Type B pancreatic cell (in vitro differentiated cells): ENCODE measurements around the gene CYP24A1. TPM values are rescaled to one million over a fixed set of nuclear protein-coding genes. Genes with fewer than 3 reads are reported as not detected.
A peak's percentile ranks its signal among the peaks of the same experiment; 100 is the strongest.

Source experiments
- DNase-seq: peaks from one replicate; pipeline ENCODE4 v3.0.0; 2021; ENCODE audit warnings: mixed read lengths; ENCODE audit not compliant: unreplicated experiment; ENCODE audit errors: extremely low spot score
- H3K27ac Mint-ChIP-seq: 2 replicates; pipeline ENCODE4 v1.8.0; 2021; ENCODE audit warnings: mild to moderate bottlenecking, mixed read lengths
- H3K27me3 Mint-ChIP-seq: 2 replicates; pipeline ENCODE4 v1.8.0; 2021; ENCODE audit warnings: mixed read lengths
- H3K36me3 Mint-ChIP-seq: 2 replicates; pipeline ENCODE4 v1.8.0; 2021; ENCODE audit warnings: mixed read lengths
- H3K4me1 Mint-ChIP-seq: one replicate; pipeline ENCODE4 v1.8.0; 2021; ENCODE audit warnings: mixed read lengths; ENCODE audit not compliant: unreplicated experiment
- H3K4me3 Mint-ChIP-seq: 2 replicates; pipeline ENCODE4 v1.8.0; 2021; ENCODE audit warnings: mild to moderate bottlenecking, mixed read lengths
- H3K9me3 Mint-ChIP-seq: 2 replicates; pipeline ENCODE4 v1.8.0; 2021; ENCODE audit warnings: mixed read lengths
- total RNA-seq: library from RNA; stranded (reverse); gene quantifications from 2 replicates; pipeline ENCODE4 v1.2.1, GENCODE V29; 2021; ENCODE audit warnings: low replicate concordance
- TF ChIP-seq, protein P1 (sequence below): fragments of 200-600 bp; sonication (generic); conservative IDR thresholded peaks from 2 replicates; pipeline ENCODE4 v1.5.0; 2021; ENCODE audit warnings: antibody characterized with exemption, mild to moderate bottlenecking

CYP24A1 gene
- total RNA-seq, 1 donor from 2014 or later = 7.1 TPM

- peak overlapping the region; percentile 10 for H3K27ac Mint-ChIP-seq
Observed at GRCh38 chr20:54114109-54114508, 59.7 kb downstream of the CYP24A1 start.

DNA sequence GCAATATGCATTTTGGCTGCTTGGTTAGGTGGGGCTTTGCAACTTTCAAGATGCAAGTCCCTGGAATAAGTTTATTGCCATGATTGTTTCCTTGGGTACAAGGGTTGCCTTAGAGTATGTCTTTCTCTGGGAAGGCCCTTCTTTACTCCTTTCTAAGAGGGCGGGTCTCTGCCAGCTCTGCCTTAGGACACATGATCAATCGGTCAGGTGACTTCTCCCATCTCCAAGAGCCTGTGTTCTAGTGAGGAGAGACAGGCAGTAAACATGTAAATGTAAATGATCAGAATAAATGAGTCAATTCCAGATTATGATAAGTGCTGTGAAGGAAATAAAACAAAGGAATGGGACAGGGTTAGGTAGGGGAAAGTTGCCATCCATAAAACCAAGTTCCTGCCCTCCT, 60.2 kb downstream of the CYP24A1 start:
- TF ChIP-seq, protein P1, sequence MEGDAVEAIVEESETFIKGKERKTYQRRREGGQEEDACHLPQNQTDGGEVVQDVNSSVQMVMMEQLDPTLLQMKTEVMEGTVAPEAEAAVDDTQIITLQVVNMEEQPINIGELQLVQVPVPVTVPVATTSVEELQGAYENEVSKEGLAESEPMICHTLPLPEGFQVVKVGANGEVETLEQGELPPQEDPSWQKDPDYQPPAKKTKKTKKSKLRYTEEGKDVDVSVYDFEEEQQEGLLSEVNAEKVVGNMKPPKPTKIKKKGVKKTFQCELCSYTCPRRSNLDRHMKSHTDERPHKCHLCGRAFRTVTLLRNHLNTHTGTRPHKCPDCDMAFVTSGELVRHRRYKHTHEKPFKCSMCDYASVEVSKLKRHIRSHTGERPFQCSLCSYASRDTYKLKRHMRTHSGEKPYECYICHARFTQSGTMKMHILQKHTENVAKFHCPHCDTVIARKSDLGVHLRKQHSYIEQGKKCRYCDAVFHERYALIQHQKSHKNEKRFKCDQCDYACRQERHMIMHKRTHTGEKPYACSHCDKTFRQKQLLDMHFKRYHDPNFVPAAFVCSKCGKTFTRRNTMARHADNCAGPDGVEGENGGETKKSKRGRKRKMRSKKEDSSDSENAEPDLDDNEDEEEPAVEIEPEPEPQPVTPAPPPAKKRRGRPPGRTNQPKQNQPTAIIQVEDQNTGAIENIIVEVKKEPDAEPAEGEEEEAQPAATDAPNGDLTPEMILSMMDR = no peak
- no peak for DNase-seq
- Mint-ChIP-seq H3K27ac (peak overlapping the region; percentile 10), H3K27me3 (no peaks in the 10 kb centered on the region), H3K4me1 (peaks cover 5% of the 10 kb centered on the region), H3K9me3 (peaks cover 6% of the 10 kb centered on the region), H3K36me3 (no peaks in the 10 kb centered on the region), H3K4me3 (no peak overlapping the region)

More at GRCh38 chr20:54114109-54114508, 59.7 kb downstream of the CYP24A1 start:
- TF ChIP-seq, protein P1 = no peak
- DNase-seq = no peak
- peaks cover 6% of the 10 kb centered on the region for H3K9me3 Mint-ChIP-seq
- no peak overlapping the region for H3K4me3 Mint-ChIP-seq
- H3K27me3 Mint-ChIP-seq = no peaks in the 10 kb centered on the region
- H3K36me3 Mint-ChIP-seq = no peaks in the 10 kb centered on the region
- H3K4me1 Mint-ChIP-seq = peaks cover 5% of the 10 kb centered on the region

- TF ChIP-seq, protein P1 = no peak
- H3K27me3 Mint-ChIP-seq = no peaks in the 10 kb centered on the region
- H3K36me3 Mint-ChIP-seq = no peaks in the 10 kb centered on the region
- no peak overlapping the region for H3K4me3 Mint-ChIP-seq
- H3K27ac Mint-ChIP-seq = peak overlapping the region; percentile 43
- peaks cover 11% of the 10 kb centered on the region for H3K4me1 Mint-ChIP-seq
- no peak for DNase-seq
- H3K9me3 Mint-ChIP-seq = peaks cover 6% of the 10 kb centered on the region
Observed at GRCh38 chr20:54112221-54112884, 61.4 kb downstream of the CYP24A1 start.

DNA sequence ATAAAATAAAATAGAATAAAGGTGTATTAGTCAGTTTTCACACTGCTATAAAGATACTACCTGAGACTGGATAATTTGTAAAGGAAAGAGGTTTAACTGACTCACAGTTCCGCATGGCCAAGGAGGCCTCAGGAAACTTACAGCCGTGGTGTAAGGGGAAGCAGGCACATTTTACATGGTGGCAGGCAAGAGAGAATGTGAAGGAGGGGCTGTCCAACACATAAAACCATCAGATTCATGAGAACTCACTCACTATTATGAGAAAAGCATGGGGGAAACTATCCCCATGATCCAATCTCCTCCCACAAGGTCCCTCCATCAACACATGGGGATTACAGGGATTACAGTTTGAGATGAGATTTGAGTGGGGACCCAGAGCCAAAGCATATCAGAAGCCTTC, 62.3 kb downstream of the CYP24A1 start:
- no peak for DNase-seq
- Mint-ChIP-seq H3K4me3 (no peak overlapping the region), H3K9me3 (peaks cover 6% of the 10 kb centered on the region), H3K36me3 (no peaks in the 10 kb centered on the region), H3K4me1 (peaks cover 15% of the 10 kb centered on the region), H3K27me3 (no peaks in the 10 kb centered on the region), H3K27ac (no peak overlapping the region)
- TF ChIP-seq, protein P1 = no peak

DNA sequence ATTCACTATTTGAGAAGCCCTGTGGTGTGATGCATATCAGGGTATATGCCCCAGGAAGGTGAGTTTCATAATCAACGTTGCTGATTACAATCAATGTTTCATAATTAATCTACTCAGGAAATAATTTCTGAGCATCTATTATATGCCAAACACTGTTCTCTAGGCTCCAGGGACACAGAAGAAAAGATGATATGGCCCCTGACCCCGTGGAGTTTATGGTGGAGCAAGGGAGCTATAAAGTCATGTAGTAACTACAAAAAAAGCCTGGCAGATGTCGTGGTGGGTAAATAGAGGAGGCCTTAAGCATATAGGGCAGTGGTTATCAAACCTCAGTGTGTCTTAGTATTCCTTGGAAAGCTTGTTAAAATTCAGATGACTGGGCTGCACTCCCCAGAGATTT, 63.3 kb downstream of the CYP24A1 start:
- Mint-ChIP-seq H3K36me3 (no peaks in the 10 kb centered on the region), H3K4me3 (no peak overlapping the region), H3K9me3 (peaks cover 6% of the 10 kb centered on the region), H3K27me3 (no peaks in the 10 kb centered on the region), H3K27ac (peak overlapping the region; percentile 47), H3K4me1 (peaks cover 15% of the 10 kb centered on the region)
- no peak for DNase-seq
- TF ChIP-seq, protein P1 = no peak
